H9 (cell line): ENCODE measurements around the gene LIPM. TPM values are rescaled to one million over a fixed set of nuclear protein-coding genes. Genes with fewer than 3 reads are reported as not detected.

Source experiments
- DNase-seq: peaks from one replicate; pipeline ENCODE4 v3.0.0-alpha.2; 2017
- H2AFZ ChIP-seq: one replicate; pipeline ENCODE4 v1.6.1; 2013; ENCODE audit warnings: mild to moderate bottlenecking, low read length, control low read depth, moderate library complexity
- H2AK5ac ChIP-seq: 2 replicates; pipeline ENCODE4 v1.6.1; 2013; ENCODE audit warnings: low read length, control low read depth, mixed read lengths; ENCODE audit not compliant: insufficient read length
- H2BK120ac ChIP-seq: one replicate; pipeline ENCODE4 v1.6.1; 2013; ENCODE audit warnings: low read depth, mild to moderate bottlenecking, low read length, control low read depth, inconsistent platforms; ENCODE audit not compliant: poor library complexity, severe bottlenecking
- H2BK12ac ChIP-seq: 2 replicates; pipeline ENCODE4 v1.6.1; 2013; ENCODE audit warnings: low read length, control low read depth, mixed read lengths, low read depth; ENCODE audit not compliant: insufficient read length
- H2BK15ac ChIP-seq: 2 replicates; pipeline ENCODE4 v1.6.1; 2013; ENCODE audit warnings: low read depth, low read length, control low read depth
- H2BK20ac ChIP-seq: one replicate; pipeline ENCODE4 v1.6.1; 2013; ENCODE audit warnings: low read depth, mild to moderate bottlenecking, low read length, control low read depth, inconsistent platforms; ENCODE audit not compliant: poor library complexity, severe bottlenecking
- H2BK5ac ChIP-seq: 2 replicates; pipeline ENCODE4 v1.6.1; 2013; ENCODE audit warnings: low read length, control low read depth, mixed read lengths; ENCODE audit not compliant: insufficient read length
- H3K14ac ChIP-seq: 2 replicates; pipeline ENCODE4 v1.6.1; 2013; ENCODE audit warnings: low read length, control low read depth; ENCODE audit not compliant: insufficient read depth
- H3K18ac ChIP-seq: 2 replicates; pipeline ENCODE4 v1.6.1; 2013; ENCODE audit warnings: low read depth, mild to moderate bottlenecking, mixed read lengths, low read length, control low read depth; ENCODE audit not compliant: insufficient read length
- H3K23ac ChIP-seq: 2 replicates; pipeline ENCODE4 v1.6.1; 2013; ENCODE audit warnings: low read length, control low read depth, mixed read lengths, low read depth; ENCODE audit not compliant: insufficient read length
- H3K23me2 ChIP-seq: 2 replicates; pipeline ENCODE4 v1.6.1; 2013; ENCODE audit warnings: low read depth, mild to moderate bottlenecking, mixed read lengths, low read length, control low read depth; ENCODE audit not compliant: insufficient read length, poor library complexity, severe bottlenecking
- H3K27ac ChIP-seq: 2 replicates; pipeline ENCODE4 v1.5.1; 2013; ENCODE audit warnings: low read length, control low read depth, mixed read lengths, low read depth; ENCODE audit not compliant: insufficient read length
- H3K27me3 ChIP-seq: 2 replicates; pipeline ENCODE4 v1.6.1; 2013; ENCODE audit warnings: low read length, control low read depth, inconsistent platforms; ENCODE audit not compliant: insufficient read depth
- H3K4ac ChIP-seq: 2 replicates; pipeline ENCODE4 v1.6.1; 2013; ENCODE audit warnings: low read depth, mild to moderate bottlenecking, control low read depth, inconsistent platforms, low read length, moderate library complexity
- H3K4me1 ChIP-seq: 2 replicates; pipeline ENCODE4 v1.6.1; 2013; ENCODE audit warnings: low read length, control low read depth, inconsistent platforms; ENCODE audit not compliant: insufficient read depth
- H3K4me2 ChIP-seq: 2 replicates; pipeline ENCODE4 v1.6.1; 2013; ENCODE audit warnings: low read length, control low read depth, mixed read lengths; ENCODE audit not compliant: insufficient read length, insufficient read depth
- H3K56ac ChIP-seq: 2 replicates; pipeline ENCODE4 v1.6.1; 2013; ENCODE audit warnings: low read depth, mild to moderate bottlenecking, mixed read lengths, low read length, control low read depth; ENCODE audit not compliant: insufficient read length
- H3K79me1 ChIP-seq: 2 replicates; pipeline ENCODE4 v1.6.1; 2013; ENCODE audit warnings: low read depth, mild to moderate bottlenecking, moderate library complexity, low read length, control low read depth, inconsistent platforms; ENCODE audit not compliant: insufficient read depth, poor library complexity, severe bottlenecking
- H3K79me2 ChIP-seq: 2 replicates; pipeline ENCODE4 v1.6.1; 2013; ENCODE audit warnings: low read length, control low read depth, inconsistent platforms; ENCODE audit not compliant: insufficient read depth
- H3K9ac ChIP-seq: 2 replicates; pipeline ENCODE4 v1.6.1; 2013; ENCODE audit warnings: low read length, control low read depth, mixed read lengths; ENCODE audit not compliant: insufficient read length; ENCODE audit errors: extremely low read depth
- H3K9me3 ChIP-seq: one replicate; pipeline ENCODE4 v1.6.1; 2013; ENCODE audit warnings: low read depth, low read length, inconsistent platforms; ENCODE audit not compliant: control insufficient read depth
- H3T11ph ChIP-seq: one replicate; pipeline ENCODE4 v1.6.1; 2013; ENCODE audit warnings: mild to moderate bottlenecking, low read length, control low read depth, inconsistent platforms
- H4K20me1 ChIP-seq: one replicate; pipeline ENCODE4 v1.6.1; 2013; ENCODE audit not compliant: control insufficient read depth, insufficient read length, insufficient read depth
- H4K5ac ChIP-seq: 2 replicates; pipeline ENCODE4 v1.6.1; 2013; ENCODE audit warnings: low read depth, mild to moderate bottlenecking, mixed read lengths, low read length, control low read depth; ENCODE audit not compliant: insufficient read length
- H4K8ac ChIP-seq: replicated peaks from 2 replicates; pipeline ENCODE4 v1.6.1; 2013; ENCODE audit warnings: low read length, control low read depth, mixed read lengths, low read depth; ENCODE audit not compliant: insufficient read length
- H4K91ac ChIP-seq: 2 replicates; pipeline ENCODE4 v1.6.1; 2013; ENCODE audit warnings: low read depth, mild to moderate bottlenecking, moderate library complexity, mixed read lengths, low read length, control low read depth; ENCODE audit not compliant: insufficient read length
- H3K27ac Mint-ChIP-seq, 3 experiments: 2 replicates in 2 of 3; 3 replicates in 1 of 3; pipeline ENCODE4 v1.8.0; 2020 to 2021; ENCODE audit warnings: mixed read lengths in 3 of 3, mild to moderate bottlenecking in 1 of 3, moderate library complexity in 1 of 3
- H3K27me3 Mint-ChIP-seq: 2 replicates; pipeline ENCODE4 v1.8.0; 2021; ENCODE audit warnings: low read depth, mild to moderate bottlenecking, moderate library complexity, mixed read lengths
- H3K36me3 Mint-ChIP-seq, 3 experiments: 2 replicates in 2 of 3; 3 replicates in 1 of 3; pipeline ENCODE4 v1.8.0; 2020 to 2021; ENCODE audit warnings: low read depth in 3 of 3, mixed read lengths in 3 of 3; ENCODE audit not compliant: insufficient read depth in 1 of 3
- H3K4me1 Mint-ChIP-seq, 2 experiments: 2 replicates each; pipeline ENCODE4 v1.8.0; 2020; ENCODE audit warnings: mixed read lengths in 2 of 2
- H3K4me3 Mint-ChIP-seq, 2 experiments: 2 replicates in 1 of 2; 3 replicates in 1 of 2; pipeline ENCODE4 v1.8.0; 2020 to 2021; ENCODE audit warnings: mild to moderate bottlenecking in 2 of 2, mixed read lengths in 2 of 2, moderate library complexity in 1 of 2
- H3K9me3 Mint-ChIP-seq, 2 experiments: 2 replicates in 1 of 2; 3 replicates in 1 of 2; pipeline ENCODE4 v1.8.0; 2020; ENCODE audit warnings: mild to moderate bottlenecking in 2 of 2, mixed read lengths in 2 of 2, moderate library complexity in 1 of 2
- WGBS: extraction: QIAGEN DNeasy Blood & Tissue Kit; methylation state at CpG from one replicate; pipeline ENCODE4 v1.1.7; 2013; ENCODE audit warnings: missing lambda C conversion rate, low lambda C conversion rate, mixed read lengths; ENCODE audit not compliant: insufficient read length; ENCODE audit errors: extremely low coverage; 5-methylcytosine and 5-hydroxymethylcytosine counted together
- total RNA-seq: library from RNA; stranded (reverse); gene quantifications from 2 replicates; pipeline ENCODE4 v1.2.1, GENCODE V29; 2021
- TF ChIP-seq, protein P1 (sequence below): fragments of 200-600 bp; sonication (generic); conservative IDR thresholded peaks from 3 replicates; pipeline ENCODE4 v1.8.0; 2021; ENCODE audit warnings: antibody characterized with exemption, mild to moderate bottlenecking

Gene LIPM
- total RNA-seq, 1 experiment from 2014 or later: not detected

DNA sequence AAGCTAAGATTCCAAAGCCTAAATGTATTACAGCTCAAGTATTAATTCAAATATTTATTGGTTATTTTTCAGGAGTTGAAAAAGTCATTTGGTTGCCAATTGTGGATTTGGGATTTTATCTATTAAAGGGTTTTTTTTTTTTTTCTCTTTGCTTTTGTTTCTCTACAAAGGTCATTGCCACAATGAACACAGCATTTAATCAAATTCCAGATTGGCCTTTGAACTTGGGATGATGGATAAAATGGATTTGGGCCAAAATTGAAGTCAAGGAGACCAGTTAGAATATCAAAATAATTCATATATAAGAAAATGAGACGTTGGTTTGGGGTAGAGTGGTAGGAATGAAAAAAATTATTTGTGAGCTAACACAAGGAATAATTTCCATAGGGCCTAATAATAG lies 33.1 kb upstream of the LIPM start:
- Histone ChIP-seq H2AFZ (no peak overlapping the region), H3K4me2 (no peak overlapping the region), H4K8ac (no peak overlapping the region), H2BK20ac (no peak overlapping the region), H3K27me3 (no peaks in the 10 kb centered on the region), H4K91ac (no peak overlapping the region), H4K20me1 (no peaks in the 10 kb centered on the region), H2AK5ac (no peak overlapping the region), H2BK15ac (no peak overlapping the region), H3K9ac (no peak overlapping the region), H3T11ph (no peak overlapping the region), H3K27ac (no peak overlapping the region), H3K14ac (no peak overlapping the region), H3K23me2 (no peaks in the 10 kb centered on the region), H3K79me2 (no peaks in the 10 kb centered on the region), H3K23ac (no peak overlapping the region), H3K9me3 (no peaks in the 10 kb centered on the region), H2BK5ac (no peak overlapping the region), H3K56ac (no peak overlapping the region), H2BK12ac (no peak overlapping the region), H3K4me1 (no peaks in the 10 kb centered on the region), H3K18ac (no peak overlapping the region), H3K79me1 (no peaks in the 10 kb centered on the region), H3K4ac (no peak overlapping the region), H2BK120ac (no peak overlapping the region), H4K5ac (no peak overlapping the region)
- H3K4me3 Mint-ChIP-seq: no peak overlapping the region
- peaks cover 2 to 7% of the 10 kb centered on the region in 2 experiments; a peak in 2 of 5 replicates for H3K9me3 Mint-ChIP-seq
- 100% methylated on average over 1 of the region's 1 CpG for WGBS
- H3K27ac Mint-ChIP-seq: no peak overlapping the region
- peaks cover 3% of the 10 kb centered on the region; the same call in 1 of the 2 replicates for H3K27me3 Mint-ChIP-seq
- H3K36me3 Mint-ChIP-seq: peaks cover 0 to 2% (median 0%) of the 10 kb centered on the region in 3 experiments; a peak in 1 of 7 replicates
- TF ChIP-seq, protein P1, sequence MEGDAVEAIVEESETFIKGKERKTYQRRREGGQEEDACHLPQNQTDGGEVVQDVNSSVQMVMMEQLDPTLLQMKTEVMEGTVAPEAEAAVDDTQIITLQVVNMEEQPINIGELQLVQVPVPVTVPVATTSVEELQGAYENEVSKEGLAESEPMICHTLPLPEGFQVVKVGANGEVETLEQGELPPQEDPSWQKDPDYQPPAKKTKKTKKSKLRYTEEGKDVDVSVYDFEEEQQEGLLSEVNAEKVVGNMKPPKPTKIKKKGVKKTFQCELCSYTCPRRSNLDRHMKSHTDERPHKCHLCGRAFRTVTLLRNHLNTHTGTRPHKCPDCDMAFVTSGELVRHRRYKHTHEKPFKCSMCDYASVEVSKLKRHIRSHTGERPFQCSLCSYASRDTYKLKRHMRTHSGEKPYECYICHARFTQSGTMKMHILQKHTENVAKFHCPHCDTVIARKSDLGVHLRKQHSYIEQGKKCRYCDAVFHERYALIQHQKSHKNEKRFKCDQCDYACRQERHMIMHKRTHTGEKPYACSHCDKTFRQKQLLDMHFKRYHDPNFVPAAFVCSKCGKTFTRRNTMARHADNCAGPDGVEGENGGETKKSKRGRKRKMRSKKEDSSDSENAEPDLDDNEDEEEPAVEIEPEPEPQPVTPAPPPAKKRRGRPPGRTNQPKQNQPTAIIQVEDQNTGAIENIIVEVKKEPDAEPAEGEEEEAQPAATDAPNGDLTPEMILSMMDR: no peak
- DNase-seq: no peak
- H3K4me1 Mint-ChIP-seq: peaks cover 6 to 11% of the 10 kb centered on the region in 2 experiments; a peak in 3 of 4 replicates
